ENCODE measurements around the gene BZW1.

BZW1 gene

DNA sequence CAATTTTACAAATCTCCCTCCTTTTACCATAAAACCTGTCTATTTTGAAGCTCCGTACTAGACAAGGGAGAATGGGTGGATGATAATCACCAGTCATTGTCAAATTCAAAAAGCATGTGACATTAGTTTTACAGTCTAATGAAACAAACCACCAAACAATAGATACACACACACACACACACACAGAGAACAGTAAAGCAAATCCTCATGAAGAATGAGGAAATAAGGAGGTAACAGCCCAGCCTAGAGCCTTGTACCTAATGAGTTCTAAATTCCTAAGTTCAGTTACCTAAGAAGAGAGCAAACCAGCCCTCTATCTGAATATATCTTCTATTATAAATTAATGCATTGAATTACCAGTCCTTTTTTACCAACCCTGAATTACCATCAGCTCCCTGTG, 36.8 kb upstream of the BZW1 start:
- no peaks in the 10 kb centered on the region for H3K27me3 ChIP-seq (ENCODE audit: control insufficient read depth in 1 of 2, insufficient read depth in 2 of 2, low read length in 2 of 2)
- H3K36me3 ChIP-seq (ENCODE audit: control insufficient read depth in 1 of 2, insufficient read depth in 2 of 2, low read length in 2 of 2) = no peaks in the 10 kb centered on the region
- no peak overlapping the region for H3K27ac ChIP-seq (ENCODE audit: low read depth, low read length)
- H3K9ac ChIP-seq (ENCODE audit: low read depth in 1 of 2, low read length in 2 of 2) = no peak overlapping the region
- peaks cover 0 to 5% of the 10 kb centered on the region in 2 donors for H3K9me3 ChIP-seq (ENCODE audit: control insufficient read depth in 1 of 2, low read length in 2 of 2)
- H3K4me1 ChIP-seq (ENCODE audit: control insufficient read depth in 1 of 2, insufficient read depth in 2 of 2, low read length in 2 of 2) = peaks cover 0 to 13% of the 10 kb centered on the region in 2 donors
- H3K4me3 ChIP-seq (ENCODE audit: low read depth in 1 of 2, low read length in 2 of 2) = no peak overlapping the region

DNA sequence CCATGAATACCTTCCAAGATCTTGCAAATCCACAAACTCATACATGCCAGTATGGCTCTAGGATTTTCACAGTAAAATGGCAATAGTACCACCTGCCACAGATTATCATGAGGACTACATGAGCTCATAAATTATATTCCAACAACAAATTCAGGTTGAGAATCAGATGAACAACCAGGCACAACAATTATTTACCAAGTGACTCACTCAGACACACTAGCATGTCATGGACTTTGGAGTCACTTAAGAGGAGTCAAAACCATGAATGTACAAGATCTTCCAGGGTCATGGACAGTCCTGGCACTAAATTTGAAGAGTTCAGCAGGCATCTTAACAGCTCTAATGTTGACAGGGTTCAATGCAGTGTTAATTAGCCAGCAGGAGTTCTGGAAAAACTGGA, 34.4 kb upstream of the BZW1 start:
- Histone ChIP-seq H3K4me3 (ENCODE audit: low read depth in 1 of 2, low read length in 2 of 2) (no peak overlapping the region), H3K4me1 (ENCODE audit: control insufficient read depth in 1 of 2, insufficient read depth in 2 of 2, low read length in 2 of 2) (peaks cover 0 to 13% of the 10 kb centered on the region in 2 donors), H3K36me3 (ENCODE audit: control insufficient read depth in 1 of 2, insufficient read depth in 2 of 2, low read length in 2 of 2) (no peaks in the 10 kb centered on the region), H3K9ac (ENCODE audit: low read depth in 1 of 2, low read length in 2 of 2) (no peak overlapping the region), H3K9me3 (ENCODE audit: control insufficient read depth in 1 of 2, low read length in 2 of 2) (peaks cover 0 to 5% of the 10 kb centered on the region in 2 donors), H3K27ac (ENCODE audit: low read depth, low read length) (no peak overlapping the region), H3K27me3 (ENCODE audit: control insufficient read depth in 1 of 2, insufficient read depth in 2 of 2, low read length in 2 of 2) (no peaks in the 10 kb centered on the region)

DNA sequence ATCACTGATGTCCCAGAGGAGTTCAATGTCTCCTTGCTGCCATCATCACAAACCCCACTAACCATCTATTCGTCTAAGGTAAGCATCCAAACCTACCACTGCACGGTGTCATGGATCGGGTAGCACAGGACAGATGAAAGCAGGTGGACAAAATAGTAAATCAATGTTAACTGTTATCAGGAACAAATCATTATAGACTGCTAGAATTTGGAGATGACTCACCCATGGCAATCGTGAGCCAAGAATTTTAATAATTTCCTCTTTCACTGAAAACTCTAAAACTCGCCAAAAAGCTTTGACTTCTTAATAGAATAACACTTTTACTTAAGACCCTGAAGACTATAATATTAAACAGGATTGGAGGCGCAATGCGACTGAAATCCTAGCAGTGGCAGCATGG, 33.7 kb upstream of the BZW1 start:
- Histone ChIP-seq H3K9me3 (ENCODE audit: control insufficient read depth in 1 of 2, low read length in 2 of 2) (peaks cover 0 to 3% of the 10 kb centered on the region in 2 donors), H3K4me3 (ENCODE audit: low read depth in 1 of 2, low read length in 2 of 2) (no peak overlapping the region), H3K9ac (ENCODE audit: low read depth in 1 of 2, low read length in 2 of 2) (no peak overlapping the region), H3K27ac (ENCODE audit: low read depth, low read length) (no peak overlapping the region), H3K36me3 (ENCODE audit: control insufficient read depth in 1 of 2, insufficient read depth in 2 of 2, low read length in 2 of 2) (no peaks in the 10 kb centered on the region), H3K27me3 (ENCODE audit: control insufficient read depth in 1 of 2, insufficient read depth in 2 of 2, low read length in 2 of 2) (no peaks in the 10 kb centered on the region), H3K4me1 (ENCODE audit: control insufficient read depth in 1 of 2, insufficient read depth in 2 of 2, low read length in 2 of 2) (peaks cover 0 to 13% of the 10 kb centered on the region in 2 donors)

DNA sequence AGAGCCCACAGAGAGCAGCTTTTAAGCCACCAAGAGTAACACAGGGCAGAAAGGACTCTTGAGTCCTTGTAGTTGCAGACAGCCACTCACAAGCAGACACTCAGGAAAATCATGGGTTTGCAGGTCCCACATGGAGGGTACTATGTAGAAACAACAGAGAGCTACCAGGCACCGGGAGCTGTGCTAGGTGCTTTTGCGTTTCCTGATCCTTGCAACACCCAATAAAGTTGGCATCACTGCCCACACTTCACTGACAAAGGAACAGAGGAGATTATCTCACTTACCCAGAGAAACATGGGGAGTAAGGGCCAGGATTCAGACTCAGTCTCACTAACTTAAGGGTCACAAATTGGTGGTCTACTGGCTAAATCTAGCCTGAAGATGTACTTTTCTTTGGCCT, 32.5 kb upstream of the BZW1 start:
- H3K4me3 ChIP-seq (ENCODE audit: low read depth in 1 of 2, low read length in 2 of 2) = no peak overlapping the region
- no peaks in the 10 kb centered on the region for H3K27me3 ChIP-seq (ENCODE audit: control insufficient read depth in 1 of 2, insufficient read depth in 2 of 2, low read length in 2 of 2)
- H3K36me3 ChIP-seq (ENCODE audit: control insufficient read depth in 1 of 2, insufficient read depth in 2 of 2, low read length in 2 of 2) = no peaks in the 10 kb centered on the region
- H3K9ac ChIP-seq (ENCODE audit: low read depth in 1 of 2, low read length in 2 of 2) = no peak overlapping the region
- H3K27ac ChIP-seq (ENCODE audit: low read depth, low read length) = no peak overlapping the region
- peaks cover 0 to 13% of the 10 kb centered on the region in 2 donors for H3K4me1 ChIP-seq (ENCODE audit: control insufficient read depth in 1 of 2, insufficient read depth in 2 of 2, low read length in 2 of 2)
- no peaks in the 10 kb centered on the region for H3K9me3 ChIP-seq (ENCODE audit: control insufficient read depth in 1 of 2, low read length in 2 of 2)

DNA sequence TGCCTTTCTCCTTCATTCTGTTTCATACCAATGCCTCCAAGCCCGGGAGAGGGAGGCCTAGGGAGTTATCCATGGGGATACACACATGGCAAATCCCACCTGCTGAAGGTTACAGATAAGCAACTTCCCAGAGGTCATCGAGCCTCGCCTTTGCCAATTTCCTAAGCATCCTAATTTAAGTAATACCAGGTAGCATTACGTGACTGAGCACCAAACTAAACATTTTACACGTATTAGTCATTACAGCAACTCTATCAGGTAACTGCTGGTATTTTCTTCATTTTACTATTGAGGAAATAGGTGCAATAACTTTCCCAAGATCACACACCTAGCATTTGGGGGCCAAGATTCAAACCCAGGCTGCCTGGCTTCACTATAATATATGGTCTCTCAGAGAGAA, 30.1 kb upstream of the BZW1 start:
- Histone ChIP-seq H3K9me3 (ENCODE audit: control insufficient read depth in 1 of 2, low read length in 2 of 2) (no peaks in the 10 kb centered on the region), H3K27ac (ENCODE audit: low read depth, low read length) (no peak overlapping the region), H3K36me3 (ENCODE audit: control insufficient read depth in 1 of 2, insufficient read depth in 2 of 2, low read length in 2 of 2) (no peaks in the 10 kb centered on the region), H3K4me1 (ENCODE audit: control insufficient read depth in 1 of 2, insufficient read depth in 2 of 2, low read length in 2 of 2) (peaks cover 0 to 12% of the 10 kb centered on the region in 2 donors), H3K4me3 (ENCODE audit: low read depth in 1 of 2, low read length in 2 of 2) (no peak overlapping the region), H3K9ac (ENCODE audit: low read depth in 1 of 2, low read length in 2 of 2) (no peak overlapping the region), H3K27me3 (ENCODE audit: control insufficient read depth in 1 of 2, insufficient read depth in 2 of 2, low read length in 2 of 2) (no peaks in the 10 kb centered on the region)

DNA sequence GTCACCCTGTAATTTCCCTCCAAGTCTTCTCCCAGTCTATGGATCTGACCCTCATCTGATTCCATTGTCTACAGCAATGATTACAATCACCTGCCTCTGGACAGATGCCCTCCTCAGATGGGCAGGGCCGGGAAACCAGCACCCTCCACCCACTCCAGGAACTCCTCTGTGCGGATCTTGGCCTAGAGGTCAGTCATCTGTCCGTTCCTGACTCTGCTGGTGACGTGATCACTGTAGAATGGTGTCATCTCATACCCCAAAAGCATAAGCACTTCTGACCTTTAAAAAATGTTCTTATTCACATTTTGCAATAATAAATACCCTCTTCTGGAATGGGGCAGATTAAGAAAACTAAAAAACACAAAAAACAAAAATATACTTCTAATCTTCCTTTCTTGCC, 29.5 kb upstream of the BZW1 start:
- Histone ChIP-seq H3K9ac (ENCODE audit: low read depth in 1 of 2, low read length in 2 of 2) (no peak overlapping the region), H3K27me3 (ENCODE audit: control insufficient read depth in 1 of 2, insufficient read depth in 2 of 2, low read length in 2 of 2) (no peaks in the 10 kb centered on the region)

DNA sequence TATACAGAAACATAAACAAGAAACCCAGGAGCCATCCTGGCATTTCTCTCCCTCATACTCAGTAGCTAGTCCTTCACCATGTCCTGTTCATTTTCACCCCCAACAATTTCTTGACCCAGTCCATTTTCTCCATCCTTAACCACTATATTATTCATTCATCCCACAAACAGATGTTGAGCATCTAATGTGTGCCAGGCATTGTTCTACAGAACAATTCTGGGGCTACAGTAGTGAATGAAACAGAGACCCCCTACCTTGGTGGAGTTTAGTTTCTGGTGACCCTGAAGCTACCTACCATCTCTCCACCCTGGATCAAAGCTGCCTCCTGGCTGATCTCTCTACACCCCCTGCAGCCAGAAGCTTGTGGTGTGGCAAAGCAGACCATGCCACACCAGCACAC, 27.5 kb upstream of the BZW1 start:
- Histone ChIP-seq H3K9me3 (ENCODE audit: control insufficient read depth in 1 of 2, low read length in 2 of 2) (no peaks in the 10 kb centered on the region), H3K4me1 (ENCODE audit: control insufficient read depth in 1 of 2, insufficient read depth in 2 of 2, low read length in 2 of 2) (no peaks in the 10 kb centered on the region), H3K27me3 (ENCODE audit: control insufficient read depth in 1 of 2, insufficient read depth in 2 of 2, low read length in 2 of 2) (no peaks in the 10 kb centered on the region), H3K4me3 (ENCODE audit: low read depth in 1 of 2, low read length in 2 of 2) (no peak overlapping the region), H3K36me3 (ENCODE audit: control insufficient read depth in 1 of 2, insufficient read depth in 2 of 2, low read length in 2 of 2) (no peaks in the 10 kb centered on the region), H3K9ac (ENCODE audit: low read depth in 1 of 2, low read length in 2 of 2) (no peak overlapping the region), H3K27ac (ENCODE audit: low read depth, low read length) (no peak overlapping the region)

More for the DNA sequence above, 29.5 kb upstream of the BZW1 start:
- peaks cover 0 to 6% of the 10 kb centered on the region in 2 donors for H3K4me1 ChIP-seq (ENCODE audit: control insufficient read depth in 1 of 2, insufficient read depth in 2 of 2, low read length in 2 of 2)
- no peak overlapping the region for H3K27ac ChIP-seq (ENCODE audit: low read depth, low read length)
- H3K9me3 ChIP-seq (ENCODE audit: control insufficient read depth in 1 of 2, low read length in 2 of 2) = no peaks in the 10 kb centered on the region
- H3K4me3 ChIP-seq (ENCODE audit: low read depth in 1 of 2, low read length in 2 of 2) = no peak overlapping the region
- no peaks in the 10 kb centered on the region for H3K36me3 ChIP-seq (ENCODE audit: control insufficient read depth in 1 of 2, insufficient read depth in 2 of 2, low read length in 2 of 2)

DNA sequence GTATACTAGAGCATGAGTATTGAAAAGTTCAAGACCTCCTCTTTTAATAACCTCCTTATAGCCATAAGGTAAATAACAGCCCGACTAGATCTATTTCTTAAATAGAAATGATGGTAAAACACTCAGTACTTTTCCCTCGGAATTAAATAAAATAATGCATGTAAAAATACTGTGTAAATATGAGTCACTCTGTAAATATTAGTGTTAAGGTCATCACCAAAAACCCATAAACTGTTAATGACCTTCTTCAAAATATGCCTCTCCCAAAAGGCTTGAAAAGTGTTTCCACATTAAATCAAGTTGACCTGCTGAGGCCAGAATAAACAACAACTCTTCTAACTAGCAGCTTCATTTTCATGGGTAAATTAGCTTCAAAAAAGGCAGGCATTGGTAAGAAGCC, 25.3 kb upstream of the BZW1 start:
- H3K9me3 ChIP-seq (ENCODE audit: control insufficient read depth in 1 of 2, low read length in 2 of 2) = no peaks in the 10 kb centered on the region
- H3K4me3 ChIP-seq (ENCODE audit: low read depth in 1 of 2, low read length in 2 of 2) = no peak overlapping the region
- H3K9ac ChIP-seq (ENCODE audit: low read depth in 1 of 2, low read length in 2 of 2) = no peak overlapping the region
- H3K36me3 ChIP-seq (ENCODE audit: control insufficient read depth in 1 of 2, insufficient read depth in 2 of 2, low read length in 2 of 2) = no peaks in the 10 kb centered on the region
- no peaks in the 10 kb centered on the region for H3K27me3 ChIP-seq (ENCODE audit: control insufficient read depth in 1 of 2, insufficient read depth in 2 of 2, low read length in 2 of 2)
- no peak overlapping the region for H3K27ac ChIP-seq (ENCODE audit: low read depth, low read length)
- H3K4me1 ChIP-seq (ENCODE audit: control insufficient read depth in 1 of 2, insufficient read depth in 2 of 2, low read length in 2 of 2) = no peaks in the 10 kb centered on the region

DNA sequence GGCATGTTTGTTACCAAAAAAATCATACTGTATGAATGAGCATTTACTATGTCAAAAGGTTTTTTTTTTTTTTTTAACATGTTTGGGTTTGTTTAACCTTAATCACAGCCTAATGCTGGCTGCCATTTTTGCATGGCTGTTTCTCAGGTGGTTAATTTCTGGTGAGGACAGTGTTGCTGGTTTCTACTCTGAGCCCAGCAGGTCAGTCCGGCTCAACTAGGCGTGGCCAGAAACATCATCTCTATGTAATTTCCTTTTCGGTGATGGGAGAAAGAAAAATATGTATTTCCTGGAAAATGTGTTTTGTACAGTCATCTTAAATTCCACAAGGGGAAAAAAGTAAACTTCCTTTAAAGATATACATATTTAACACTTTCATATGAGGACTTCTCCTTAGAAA, 24.9 kb upstream of the BZW1 start:
- no peak overlapping the region for H3K9ac ChIP-seq (ENCODE audit: low read depth in 1 of 2, low read length in 2 of 2)
- H3K27ac ChIP-seq (ENCODE audit: low read depth, low read length) = no peak overlapping the region
- no peaks in the 10 kb centered on the region for H3K36me3 ChIP-seq (ENCODE audit: control insufficient read depth in 1 of 2, insufficient read depth in 2 of 2, low read length in 2 of 2)
- no peaks in the 10 kb centered on the region for H3K27me3 ChIP-seq (ENCODE audit: control insufficient read depth in 1 of 2, insufficient read depth in 2 of 2, low read length in 2 of 2)
- no peaks in the 10 kb centered on the region for H3K9me3 ChIP-seq (ENCODE audit: control insufficient read depth in 1 of 2, low read length in 2 of 2)
- H3K4me1 ChIP-seq (ENCODE audit: control insufficient read depth in 1 of 2, insufficient read depth in 2 of 2, low read length in 2 of 2) = no peaks in the 10 kb centered on the region
- H3K4me3 ChIP-seq (ENCODE audit: low read depth in 1 of 2, low read length in 2 of 2) = no peak overlapping the region

DNA sequence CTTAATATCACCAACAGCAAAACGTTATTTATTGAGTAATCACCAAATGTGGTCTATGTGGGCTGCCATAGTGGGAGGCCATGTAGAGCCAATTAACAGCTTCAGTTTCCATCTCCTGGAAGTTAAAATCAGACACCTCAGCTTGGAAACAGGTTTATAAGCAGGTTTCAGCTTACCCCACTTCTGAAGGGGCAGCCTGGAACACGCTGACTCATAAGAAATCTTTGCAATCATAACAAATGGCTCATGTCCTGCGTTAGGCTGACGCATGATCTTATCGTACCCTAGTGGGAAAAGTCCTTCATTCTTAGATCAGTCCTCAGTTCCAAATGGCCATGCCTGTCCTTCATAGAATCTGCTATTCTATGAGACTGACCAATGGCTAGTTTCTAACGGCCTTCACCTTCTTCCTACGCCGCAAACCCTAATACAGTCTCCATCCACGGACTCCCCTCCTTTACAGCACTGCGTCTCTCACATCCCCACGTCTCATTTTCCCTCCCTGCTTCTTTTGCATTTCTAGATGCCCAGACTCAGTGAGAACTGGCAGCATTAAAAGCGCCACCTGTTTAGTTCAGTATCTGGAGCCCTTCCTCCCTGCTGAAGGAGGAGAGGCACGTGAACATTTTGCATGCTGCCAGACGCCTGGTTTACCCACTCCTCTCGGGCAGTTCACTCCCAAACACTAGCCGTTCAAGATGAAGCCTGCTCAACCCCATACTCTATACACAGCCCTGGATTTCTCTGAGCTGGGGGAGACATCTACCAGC, 24.2 kb upstream of the BZW1 start:
- no peaks in the 10 kb centered on the region for H3K9me3 ChIP-seq (ENCODE audit: control insufficient read depth in 1 of 2, low read length in 2 of 2)
- H3K4me1 ChIP-seq (ENCODE audit: control insufficient read depth in 1 of 2, insufficient read depth in 2 of 2, low read length in 2 of 2) = no peaks in the 10 kb centered on the region
- no peaks in the 10 kb centered on the region for H3K27me3 ChIP-seq (ENCODE audit: control insufficient read depth in 1 of 2, insufficient read depth in 2 of 2, low read length in 2 of 2)
- no peak overlapping the region for H3K9ac ChIP-seq (ENCODE audit: low read depth in 1 of 2, low read length in 2 of 2)
- H3K4me3 ChIP-seq (ENCODE audit: low read depth in 1 of 2, low read length in 2 of 2) = no peak overlapping the region
- no peak overlapping the region for H3K27ac ChIP-seq (ENCODE audit: low read depth, low read length)
- H3K36me3 ChIP-seq (ENCODE audit: control insufficient read depth in 1 of 2, insufficient read depth in 2 of 2, low read length in 2 of 2) = no peaks in the 10 kb centered on the region

Data from duodenal mucosa (tissue), 2 donors.